Measurements from ENCODE around the gene AFAP1L1. TPM values are rescaled to one million over a fixed set of nuclear protein-coding genes. Genes with fewer than 3 reads are reported as not detected.

AFAP1L1 gene
- total and polyA plus RNA-seq, 2 donors from 2014 or later: 4.8 to 14.8 TPM

GRCh38 chr5:149358868-149359495 lies 87.3 kb downstream of the AFAP1L1 start:
- Histone ChIP-seq H3K4me3 (ENCODE audit: low read length in 3 of 3) (no peak overlapping the region), H3K27me3 (ENCODE audit: control insufficient read depth, insufficient read depth, low read length) (no peaks in the 10 kb centered on the region), H3K36me3 (ENCODE audit: control insufficient read depth in 2 of 3, insufficient read depth in 3 of 3, low read length in 3 of 3) (peaks cover 0 to 5% (median 2%) of the 10 kb centered on the region in 3 donors), H3K9ac (ENCODE audit: low read length in 3 of 3) (no peak overlapping the region), H3K9me3 (ENCODE audit: control insufficient read depth in 2 of 3, insufficient read depth in 1 of 3, low read length in 3 of 3) (no peaks in the 10 kb centered on the region), H3K27ac (ENCODE audit: low read depth in 2 of 2, low read length in 2 of 2) (no peak overlapping the region), H3K4me1 (ENCODE audit: control insufficient read depth in 2 of 3, insufficient read depth in 2 of 3, low read depth in 1 of 3, low read length in 3 of 3) (peaks cover 0 to 7% (median 0%) of the 10 kb centered on the region in 3 donors)
- no peak for TF ChIP-seq CTCF (IDR thresholded peaks at IDR 0.05; ENCODE audit: borderline replicate concordance, extremely low read depth, insufficient read depth)
- intact Hi-C loops (cut with DNase I): no loop called here
- no peak for FAIRE-seq
- no peak for DNase-seq

DNA sequence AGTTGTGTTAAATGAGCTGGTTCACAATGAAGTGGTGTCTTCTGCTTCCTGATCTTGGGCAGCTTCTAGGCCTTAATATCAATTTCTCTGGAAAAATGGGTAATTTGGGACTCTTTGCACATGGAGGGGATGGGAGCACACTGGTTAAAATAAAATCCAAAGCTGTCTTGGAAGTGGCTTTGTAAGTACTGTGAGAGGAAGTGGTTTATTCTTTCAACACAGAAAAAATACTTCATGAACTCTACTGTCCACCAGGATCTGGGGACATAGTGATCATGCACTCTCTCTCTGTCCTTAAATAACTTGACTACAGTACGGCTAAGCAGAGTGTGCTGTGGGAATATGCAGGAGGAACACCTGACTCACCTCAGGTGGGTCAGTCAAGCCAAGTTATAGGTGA lies 88.6 kb downstream of the AFAP1L1 start:
- TF ChIP-seq CTCF (IDR thresholded peaks at IDR 0.05; ENCODE audit: borderline replicate concordance, extremely low read depth, insufficient read depth): no peak
- intact Hi-C loops (cut with DNase I): loop anchor here (10.0 kb wide), 1 partner anchor 205 kb away; no protein-coding TSS in a partner anchor
- no peak for FAIRE-seq
- H3K9me3 ChIP-seq (ENCODE audit: control insufficient read depth in 2 of 3, insufficient read depth in 1 of 3, low read length in 3 of 3): no peaks in the 10 kb centered on the region
- H3K4me3 ChIP-seq (ENCODE audit: low read length in 3 of 3): no peak overlapping the region
- no peak overlapping the region for H3K27ac ChIP-seq (ENCODE audit: low read depth in 2 of 2, low read length in 2 of 2)
- H3K9ac ChIP-seq (ENCODE audit: low read length in 3 of 3): no peak overlapping the region
- H3K27me3 ChIP-seq (ENCODE audit: control insufficient read depth, insufficient read depth, low read length): no peaks in the 10 kb centered on the region
- H3K4me1 ChIP-seq (ENCODE audit: control insufficient read depth in 2 of 3, insufficient read depth in 2 of 3, low read depth in 1 of 3, low read length in 3 of 3): peaks cover 0 to 7% (median 0%) of the 10 kb centered on the region in 3 donors
- peaks cover 0 to 2% (median 0%) of the 10 kb centered on the region in 3 donors for H3K36me3 ChIP-seq (ENCODE audit: control insufficient read depth in 2 of 3, insufficient read depth in 3 of 3, low read length in 3 of 3)
- DNase-seq: no peak

DNA sequence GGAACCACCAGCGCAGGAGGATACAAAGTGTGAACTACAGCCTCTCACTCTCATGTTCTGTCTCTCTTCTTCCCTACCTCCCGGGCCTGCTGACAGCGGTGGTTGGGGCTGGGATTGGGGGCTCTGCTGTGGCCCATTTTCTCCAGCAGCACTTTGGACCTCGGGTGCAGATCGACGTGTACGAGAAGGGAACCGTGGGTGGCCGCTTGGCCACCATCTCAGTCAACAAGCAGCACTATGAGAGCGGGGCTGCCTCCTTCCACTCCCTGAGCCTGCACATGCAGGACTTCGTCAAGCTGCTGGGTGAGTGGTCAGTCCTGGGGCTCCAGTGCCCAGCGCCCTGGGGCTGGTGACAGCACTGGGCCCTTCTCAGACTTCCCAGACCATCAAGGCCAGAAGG lies 90.9 kb downstream of the AFAP1L1 start:
- peaks cover 0 to 8% (median 0%) of the 10 kb centered on the region in 3 donors for H3K4me1 ChIP-seq (ENCODE audit: control insufficient read depth in 2 of 3, insufficient read depth in 2 of 3, low read depth in 1 of 3, low read length in 3 of 3)

More for the DNA sequence above, 90.9 kb downstream of the AFAP1L1 start:
- no peak overlapping the region for H3K9ac ChIP-seq (ENCODE audit: low read length in 3 of 3)
- no peaks in the 10 kb centered on the region for H3K36me3 ChIP-seq (ENCODE audit: control insufficient read depth in 2 of 3, insufficient read depth in 3 of 3, low read length in 3 of 3)
- FAIRE-seq (no peak), DNase-seq (no peak)
- no peaks in the 10 kb centered on the region for H3K27me3 ChIP-seq (ENCODE audit: control insufficient read depth, insufficient read depth, low read length)
- intact Hi-C loops (cut with DNase I): loop anchor here (10.0 kb wide), 1 partner anchor 202 kb away; no protein-coding TSS in a partner anchor
- no peak overlapping the region for H3K27ac ChIP-seq (ENCODE audit: low read depth in 2 of 2, low read length in 2 of 2)
- H3K9me3 ChIP-seq (ENCODE audit: control insufficient read depth in 2 of 3, insufficient read depth in 1 of 3, low read length in 3 of 3): no peaks in the 10 kb centered on the region
- no peak for TF ChIP-seq CTCF (IDR thresholded peaks at IDR 0.05; ENCODE audit: borderline replicate concordance, extremely low read depth, insufficient read depth)
- no peak overlapping the region for H3K4me3 ChIP-seq (ENCODE audit: low read length in 3 of 3)

Data from kidney (tissue), 14 donors.